MV-4-11 (cell line): ENCODE results near the gene BDH1.

Experiments
- DNase-seq: peaks from one replicate; lab custom pipeline; 2025; lab: John Stamatoyannopoulos, UW

BDH1 gene

GRCh38 chr3:197505796-197506548 is 49.8 kb downstream of the BDH1 start:
- peak; percentile 76 for DNase-seq

- no peak for DNase-seq
Measured at GRCh38 chr3:197504641-197505121, 51.1 kb downstream of the BDH1 start.

- DNase-seq = no peak
Measured at GRCh38 chr3:197504229-197504628, 51.5 kb downstream of the BDH1 start.

GRCh38 chr3:197503652-197504051 is 52.1 kb downstream of the BDH1 start:
- no peak for DNase-seq

- DNase-seq = peak; percentile 94
Measured at GRCh38 chr3:197501879-197502620, 53.7 kb downstream of the BDH1 start.

- DNase-seq = peak; percentile 86
Measured at GRCh38 chr3:197501496-197501878, 54.3 kb downstream of the BDH1 start.

- DNase-seq = no peak
Measured at GRCh38 chr3:197500812-197501211, 55.0 kb downstream of the BDH1 start.

- DNase-seq = no peak
Measured at GRCh38 chr3:197499427-197499826, 56.3 kb downstream of the BDH1 start.

GRCh38 chr3:197498499-197499241 is 57.1 kb downstream of the BDH1 start:
- no peak for DNase-seq

GRCh38 chr3:197496746-197497125 is 59.0 kb downstream of the BDH1 start:
- no peak for DNase-seq

GRCh38 chr3:197495999-197496745 is 59.6 kb downstream of the BDH1 start:
- no peak for DNase-seq

- no peak for DNase-seq
Measured at GRCh38 chr3:197495499-197495898, 60.3 kb downstream of the BDH1 start.

GRCh38 chr3:197495059-197495455 is 60.7 kb downstream of the BDH1 start:
- no peak for DNase-seq

GRCh38 chr3:197494366-197495058 is 61.3 kb downstream of the BDH1 start:
- DNase-seq = no peak

- no peak for DNase-seq
Measured at GRCh38 chr3:197493049-197493448, 62.7 kb downstream of the BDH1 start.

- no peak for DNase-seq
Measured at GRCh38 chr3:197491923-197492664, 63.7 kb downstream of the BDH1 start.

- no peak for DNase-seq
Measured at GRCh38 chr3:197491478-197491877, 64.3 kb downstream of the BDH1 start.

- DNase-seq = no peak
Measured at GRCh38 chr3:197490098-197491058, 65.4 kb downstream of the BDH1 start.

GRCh38 chr3:197487911-197488391 is 67.8 kb downstream of the BDH1 start:
- DNase-seq = no peak
